Measurements from ENCODE around the gene RPS27L. TPM values are rescaled to one million over a fixed set of nuclear protein-coding genes. Genes with fewer than 3 reads are reported as not detected.

Gene RPS27L
- total and polyA plus RNA-seq, 2 donors (not counting 1 experiment from before 2014, with no cell fraction given) = 481 to 482 TPM

DNA sequence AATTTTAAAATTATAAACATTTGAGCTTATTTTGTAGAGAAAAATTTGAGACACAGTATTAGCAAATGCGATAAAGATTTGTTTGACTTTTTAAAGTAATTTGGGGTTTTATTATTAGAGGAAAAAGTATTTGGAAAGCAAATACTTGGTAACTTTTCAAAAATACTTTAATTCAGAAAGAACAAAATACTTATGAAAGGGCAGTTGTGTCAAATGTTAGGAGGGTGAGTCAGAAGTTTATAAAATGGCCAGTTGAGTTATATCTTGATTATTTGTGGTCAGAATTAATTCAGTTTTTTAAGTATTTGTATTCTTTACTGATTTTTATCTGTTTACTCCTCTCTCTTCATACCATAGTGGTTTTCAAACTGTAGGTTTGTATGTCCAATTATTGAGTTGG, 23.5 kb downstream of the RPS27L start:
- Histone ChIP-seq H3K4me1 (ENCODE audit: control insufficient read depth, extremely low read depth, insufficient read depth, low read length) (peaks cover 10% of the 10 kb centered on the region), H3K79me2 (ENCODE audit: control insufficient read depth, insufficient read depth, low read length) (peaks cover 4% of the 10 kb centered on the region), H3K4me2 (ENCODE audit: extremely low read depth, insufficient read depth, low read length) (peak overlapping the region; percentile 38), H3K9ac (ENCODE audit: insufficient read depth, low read length) (no peak overlapping the region), H3K36me3 (ENCODE audit: control insufficient read depth, insufficient read depth, low read length) (peaks cover 1% of the 10 kb centered on the region), H4K20me1 (ENCODE audit: control insufficient read depth, extremely low read depth, insufficient read depth, low read length) (no peaks in the 10 kb centered on the region), H3K4me3 (replicated peaks in 1 of 4; ENCODE audit: control extremely low read depth in 1 of 4, insufficient read depth in 1 of 4, low read depth in 3 of 4, low read length in 4 of 4) (no peak overlapping the region), H3K9me3 (ENCODE audit: control insufficient read depth, insufficient read depth, low read depth, low read length) (no peaks in the 10 kb centered on the region), H2AFZ (ENCODE audit: low read length) (no peak overlapping the region), H3K27me3 (ENCODE audit: control insufficient read depth, insufficient read depth, low read length) (no peaks in the 10 kb centered on the region), H3K27ac (ENCODE audit: insufficient read depth, low read length) (no peak overlapping the region)
- no peak for TF ChIP-seq EZH2 (IDR thresholded peaks at IDR 0.05; ENCODE audit: low read length, missing control alignments)
- TF ChIP-seq, protein P1, sequence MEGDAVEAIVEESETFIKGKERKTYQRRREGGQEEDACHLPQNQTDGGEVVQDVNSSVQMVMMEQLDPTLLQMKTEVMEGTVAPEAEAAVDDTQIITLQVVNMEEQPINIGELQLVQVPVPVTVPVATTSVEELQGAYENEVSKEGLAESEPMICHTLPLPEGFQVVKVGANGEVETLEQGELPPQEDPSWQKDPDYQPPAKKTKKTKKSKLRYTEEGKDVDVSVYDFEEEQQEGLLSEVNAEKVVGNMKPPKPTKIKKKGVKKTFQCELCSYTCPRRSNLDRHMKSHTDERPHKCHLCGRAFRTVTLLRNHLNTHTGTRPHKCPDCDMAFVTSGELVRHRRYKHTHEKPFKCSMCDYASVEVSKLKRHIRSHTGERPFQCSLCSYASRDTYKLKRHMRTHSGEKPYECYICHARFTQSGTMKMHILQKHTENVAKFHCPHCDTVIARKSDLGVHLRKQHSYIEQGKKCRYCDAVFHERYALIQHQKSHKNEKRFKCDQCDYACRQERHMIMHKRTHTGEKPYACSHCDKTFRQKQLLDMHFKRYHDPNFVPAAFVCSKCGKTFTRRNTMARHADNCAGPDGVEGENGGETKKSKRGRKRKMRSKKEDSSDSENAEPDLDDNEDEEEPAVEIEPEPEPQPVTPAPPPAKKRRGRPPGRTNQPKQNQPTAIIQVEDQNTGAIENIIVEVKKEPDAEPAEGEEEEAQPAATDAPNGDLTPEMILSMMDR (conservative IDR thresholded peaks at IDR 0.05 in 1 of 2, IDR thresholded peaks at IDR 0.05 in 1 of 2; ENCODE audit: low read depth in 1 of 2, low read length in 2 of 2) = no peak
- DNase-seq (ENCODE audit: low read depth in 2 of 2) = peak; percentile 76 to 79

DNA sequence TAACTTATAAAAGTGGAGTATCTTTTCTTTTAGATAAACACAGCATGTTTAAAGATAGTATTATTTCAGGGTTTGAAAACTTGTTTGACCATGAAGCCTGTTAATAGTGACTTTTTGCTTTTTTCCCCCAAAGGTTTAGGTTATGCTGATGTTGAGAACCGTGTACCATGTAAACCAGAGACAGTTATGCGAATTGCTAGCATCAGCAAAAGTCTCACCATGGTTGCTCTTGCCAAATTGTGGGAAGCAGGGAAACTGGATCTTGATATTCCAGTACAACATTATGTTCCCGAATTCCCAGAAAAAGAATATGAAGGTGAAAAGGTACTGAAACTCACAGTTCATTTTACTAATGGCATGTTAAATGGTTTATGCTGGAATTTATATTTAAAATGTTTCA, 30.6 kb downstream of the RPS27L start:
- Histone ChIP-seq H3K4me2 (ENCODE audit: extremely low read depth, insufficient read depth, low read length) (no peak overlapping the region), H3K9me3 (ENCODE audit: control insufficient read depth, insufficient read depth, low read depth, low read length) (no peaks in the 10 kb centered on the region), H3K27me3 (ENCODE audit: control insufficient read depth, insufficient read depth, low read length) (no peaks in the 10 kb centered on the region), H3K27ac (ENCODE audit: insufficient read depth, low read length) (no peak overlapping the region), H4K20me1 (ENCODE audit: control insufficient read depth, extremely low read depth, insufficient read depth, low read length) (no peaks in the 10 kb centered on the region), H3K36me3 (ENCODE audit: control insufficient read depth, insufficient read depth, low read length) (peaks cover 3% of the 10 kb centered on the region), H3K9ac (ENCODE audit: insufficient read depth, low read length) (no peak overlapping the region), H2AFZ (ENCODE audit: low read length) (no peak overlapping the region), H3K4me1 (ENCODE audit: control insufficient read depth, extremely low read depth, insufficient read depth, low read length) (no peaks in the 10 kb centered on the region), H3K4me3 (replicated peaks in 1 of 4; ENCODE audit: control extremely low read depth in 1 of 4, insufficient read depth in 1 of 4, low read depth in 3 of 4, low read length in 4 of 4) (no peak overlapping the region), H3K79me2 (ENCODE audit: control insufficient read depth, insufficient read depth, low read length) (peaks cover 20% of the 10 kb centered on the region)
- TF ChIP-seq, protein P1 (conservative IDR thresholded peaks at IDR 0.05 in 1 of 2, IDR thresholded peaks at IDR 0.05 in 1 of 2; ENCODE audit: low read depth in 1 of 2, low read length in 2 of 2) = no peak
- no peak for TF ChIP-seq EZH2 (IDR thresholded peaks at IDR 0.05; ENCODE audit: low read length, missing control alignments)
- DNase-seq (ENCODE audit: low read depth in 2 of 2) = no peak

DNA sequence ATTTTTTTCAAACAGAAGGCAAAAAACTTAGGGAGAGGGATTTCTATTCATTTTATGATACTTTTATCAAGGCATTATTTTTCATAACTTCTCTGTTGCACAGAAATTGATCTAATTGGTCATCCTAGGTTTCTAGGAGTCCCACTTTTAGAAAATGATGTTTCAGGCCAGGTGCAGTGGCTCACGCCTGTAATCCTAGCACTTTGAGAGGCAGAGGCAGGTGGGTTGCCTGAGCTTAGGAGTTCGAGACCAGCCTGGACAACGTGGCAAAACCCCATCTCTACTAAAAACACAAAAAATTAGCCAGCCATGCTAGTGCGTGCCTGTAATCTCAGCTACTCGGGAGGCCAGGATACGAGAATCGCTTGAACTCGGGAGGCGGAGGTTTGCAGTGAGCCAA, 32.8 kb downstream of the RPS27L start:
- Histone ChIP-seq H3K79me2 (ENCODE audit: control insufficient read depth, insufficient read depth, low read length) (peaks cover 20% of the 10 kb centered on the region), H3K4me2 (ENCODE audit: extremely low read depth, insufficient read depth, low read length) (no peak overlapping the region), H3K9me3 (ENCODE audit: control insufficient read depth, insufficient read depth, low read depth, low read length) (no peaks in the 10 kb centered on the region), H3K27ac (ENCODE audit: insufficient read depth, low read length) (no peak overlapping the region), H4K20me1 (ENCODE audit: control insufficient read depth, extremely low read depth, insufficient read depth, low read length) (no peaks in the 10 kb centered on the region), H2AFZ (ENCODE audit: low read length) (no peak overlapping the region), H3K4me3 (replicated peaks in 1 of 4; ENCODE audit: control extremely low read depth in 1 of 4, insufficient read depth in 1 of 4, low read depth in 3 of 4, low read length in 4 of 4) (no peak overlapping the region), H3K4me1 (ENCODE audit: control insufficient read depth, extremely low read depth, insufficient read depth, low read length) (peaks cover 3% of the 10 kb centered on the region), H3K36me3 (ENCODE audit: control insufficient read depth, insufficient read depth, low read length) (peaks cover 2% of the 10 kb centered on the region), H3K27me3 (ENCODE audit: control insufficient read depth, insufficient read depth, low read length) (no peaks in the 10 kb centered on the region), H3K9ac (ENCODE audit: insufficient read depth, low read length) (no peak overlapping the region)
- DNase-seq (ENCODE audit: low read depth in 2 of 2) = no peak
- no peak for TF ChIP-seq EZH2 (IDR thresholded peaks at IDR 0.05; ENCODE audit: low read length, missing control alignments)
- TF ChIP-seq, protein P1 (conservative IDR thresholded peaks at IDR 0.05 in 1 of 2, IDR thresholded peaks at IDR 0.05 in 1 of 2; ENCODE audit: low read depth in 1 of 2, low read length in 2 of 2) = no peak
